Ascending aorta (tissue), 2 donors: ENCODE results near the gene FANCC. TPM values are rescaled to one million over a fixed set of nuclear protein-coding genes. Genes with fewer than 3 reads are reported as not detected.
A peak's percentile ranks its signal among the peaks of the same experiment; 100 is the strongest.

Experiments
- DNase-seq, 2 donors: peaks; one replicate each; pipeline ENCODE4 v3.0.0-alpha.2; 2019; ENCODE audit warnings: low spot score in 2 of 2
- H3K27ac ChIP-seq, 2 donors: fragments of 200-600 bp; sonication (generic); one replicate each; pipeline ENCODE4 v1.5.1; 2016 to 2017; ENCODE audit warnings: mild to moderate bottlenecking in 1 of 2
- H3K27me3 ChIP-seq: fragments of 200-600 bp; sonication (generic); one replicate; pipeline ENCODE4 v1.5.1; 2017
- H3K36me3 ChIP-seq, 2 donors: fragments of 200-600 bp; sonication (generic); one replicate each; pipeline ENCODE4 v1.5.1; 2016
- H3K4me1 ChIP-seq, 2 donors: fragments of 200-600 bp; sonication (generic); one replicate each; pipeline ENCODE4 v1.5.1; 2016 to 2017; ENCODE audit warnings: mild to moderate bottlenecking in 1 of 2
- H3K4me3 ChIP-seq, 2 donors: fragments of 200-600 bp; sonication (generic); one replicate each; pipeline ENCODE4 v1.5.1; 2016 to 2017; ENCODE audit warnings: mild to moderate bottlenecking in 1 of 2
- H3K9me3 ChIP-seq, 2 donors: fragments of 200-600 bp; sonication (generic); one replicate each; pipeline ENCODE4 v1.5.1; 2016
- intact Hi-C: fragments of 100-400 bp; cut with DNase I; formaldehyde crosslinking; loops from one replicate; pipeline ENCODE4 v1.15.1; 2023
- total RNA-seq: library from RNA; depleted of rRNA; stranded (reverse); fragments of >200 nt; gene quantifications from one replicate; pipeline ENCODE4 v1.1.0, GENCODE V29; 2016
- TF ChIP-seq, protein P1 (sequence below), 3 experiments: fragments of 200-600 bp in 2 of 3; fragments of 450-650 bp in 1 of 3; sonication (generic) in 2 of 3; IDR thresholded peaks; one replicate each; pipeline ENCODE4 v1.5.1; 2016 to 2019; ENCODE audit warnings: antibody characterized with exemption in 3 of 3, mild to moderate bottlenecking in 1 of 3, moderate library complexity in 1 of 3

FANCC gene
- total RNA-seq, 1 donor from 2014 or later: 0.64 TPM

DNA sequence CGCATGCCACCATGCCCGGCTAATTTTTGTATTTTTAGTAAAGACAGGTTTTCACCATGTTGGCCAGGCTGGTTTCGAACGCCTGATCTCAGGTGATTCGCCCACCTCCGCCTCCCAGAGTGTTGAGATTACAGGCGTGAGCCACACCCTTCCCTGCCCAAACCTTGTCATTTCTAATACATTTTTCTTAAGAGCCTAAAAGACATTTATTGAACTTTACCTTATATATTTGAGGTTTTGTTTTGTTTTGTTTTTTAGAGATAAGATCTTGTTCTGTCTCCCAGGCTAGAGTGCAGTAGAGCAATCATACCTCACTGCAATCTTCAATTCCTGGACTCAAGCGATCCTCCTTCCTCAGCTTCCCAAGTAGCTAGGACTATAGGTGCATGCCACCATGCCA is 39.8 kb upstream of the FANCC start:
- Histone ChIP-seq H3K4me1 (no peaks in the 10 kb centered on the region), H3K36me3 (no peaks in the 10 kb centered on the region), H3K27me3 (no peaks in the 10 kb centered on the region), H3K4me3 (no peak overlapping the region), H3K27ac (no peak overlapping the region), H3K9me3 (no peaks in the 10 kb centered on the region)
- intact Hi-C loops: no loop called here
- TF ChIP-seq, protein P1, sequence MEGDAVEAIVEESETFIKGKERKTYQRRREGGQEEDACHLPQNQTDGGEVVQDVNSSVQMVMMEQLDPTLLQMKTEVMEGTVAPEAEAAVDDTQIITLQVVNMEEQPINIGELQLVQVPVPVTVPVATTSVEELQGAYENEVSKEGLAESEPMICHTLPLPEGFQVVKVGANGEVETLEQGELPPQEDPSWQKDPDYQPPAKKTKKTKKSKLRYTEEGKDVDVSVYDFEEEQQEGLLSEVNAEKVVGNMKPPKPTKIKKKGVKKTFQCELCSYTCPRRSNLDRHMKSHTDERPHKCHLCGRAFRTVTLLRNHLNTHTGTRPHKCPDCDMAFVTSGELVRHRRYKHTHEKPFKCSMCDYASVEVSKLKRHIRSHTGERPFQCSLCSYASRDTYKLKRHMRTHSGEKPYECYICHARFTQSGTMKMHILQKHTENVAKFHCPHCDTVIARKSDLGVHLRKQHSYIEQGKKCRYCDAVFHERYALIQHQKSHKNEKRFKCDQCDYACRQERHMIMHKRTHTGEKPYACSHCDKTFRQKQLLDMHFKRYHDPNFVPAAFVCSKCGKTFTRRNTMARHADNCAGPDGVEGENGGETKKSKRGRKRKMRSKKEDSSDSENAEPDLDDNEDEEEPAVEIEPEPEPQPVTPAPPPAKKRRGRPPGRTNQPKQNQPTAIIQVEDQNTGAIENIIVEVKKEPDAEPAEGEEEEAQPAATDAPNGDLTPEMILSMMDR (IDR thresholded peaks at IDR 0.05): no peak
- no peak for DNase-seq

DNA sequence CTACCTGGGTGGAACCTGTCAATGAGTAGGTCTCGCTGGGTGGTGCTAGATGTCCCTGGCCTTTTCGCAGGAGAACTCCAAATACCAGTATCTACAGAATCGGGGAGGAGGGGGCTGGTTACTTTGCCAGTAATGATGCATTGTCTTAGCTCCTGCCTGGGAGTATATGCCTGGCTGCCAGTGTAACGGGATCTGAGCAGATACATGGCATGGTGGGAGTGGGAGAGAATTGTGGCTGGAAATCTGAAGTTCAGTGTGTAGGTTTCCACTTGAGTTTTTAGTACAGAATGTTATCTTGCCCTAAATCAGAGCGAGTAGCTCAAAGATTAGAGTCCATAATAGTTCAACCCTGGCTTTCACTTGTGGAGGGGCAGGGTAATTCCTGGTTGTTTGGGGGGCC is 38.0 kb upstream of the FANCC start:
- H3K4me3 ChIP-seq: no peak overlapping the region
- no peaks in the 10 kb centered on the region for H3K36me3 ChIP-seq
- no peak overlapping the region for H3K27ac ChIP-seq
- H3K4me1 ChIP-seq: no peaks in the 10 kb centered on the region
- intact Hi-C loops: no loop called here
- H3K9me3 ChIP-seq: no peaks in the 10 kb centered on the region
- TF ChIP-seq, protein P1 (IDR thresholded peaks at IDR 0.05): no peak
- no peaks in the 10 kb centered on the region for H3K27me3 ChIP-seq
- no peak for DNase-seq

DNA sequence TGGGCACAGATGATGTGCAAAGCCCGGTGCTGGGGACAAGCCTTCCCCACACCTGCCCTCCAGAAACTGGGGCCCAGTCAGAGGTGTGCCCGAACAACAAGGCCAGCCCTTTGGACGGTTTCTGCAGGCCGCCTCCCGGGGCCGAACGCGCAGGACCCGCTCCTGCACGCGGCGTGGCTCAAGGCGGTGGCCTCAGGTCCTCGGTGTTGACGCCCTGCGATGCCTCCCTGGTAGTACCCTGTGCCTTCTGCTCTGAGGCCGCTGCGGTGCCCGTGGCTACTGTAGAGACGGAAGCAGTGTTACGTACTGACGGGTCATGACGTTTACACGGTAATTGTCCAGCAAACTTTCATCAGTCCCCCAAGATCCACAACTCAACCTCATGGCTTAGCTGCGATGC is 33.5 kb upstream of the FANCC start:
- no peak overlapping the region for H3K27ac ChIP-seq
- TF ChIP-seq, protein P1 (IDR thresholded peaks at IDR 0.05): no peak
- no peak overlapping the region for H3K4me3 ChIP-seq
- intact Hi-C loops: no loop called here
- H3K9me3 ChIP-seq: no peaks in the 10 kb centered on the region
- H3K4me1 ChIP-seq: no peaks in the 10 kb centered on the region
- peaks cover 6% of the 10 kb centered on the region for H3K27me3 ChIP-seq
- no peaks in the 10 kb centered on the region for H3K36me3 ChIP-seq
- DNase-seq: no peak

DNA sequence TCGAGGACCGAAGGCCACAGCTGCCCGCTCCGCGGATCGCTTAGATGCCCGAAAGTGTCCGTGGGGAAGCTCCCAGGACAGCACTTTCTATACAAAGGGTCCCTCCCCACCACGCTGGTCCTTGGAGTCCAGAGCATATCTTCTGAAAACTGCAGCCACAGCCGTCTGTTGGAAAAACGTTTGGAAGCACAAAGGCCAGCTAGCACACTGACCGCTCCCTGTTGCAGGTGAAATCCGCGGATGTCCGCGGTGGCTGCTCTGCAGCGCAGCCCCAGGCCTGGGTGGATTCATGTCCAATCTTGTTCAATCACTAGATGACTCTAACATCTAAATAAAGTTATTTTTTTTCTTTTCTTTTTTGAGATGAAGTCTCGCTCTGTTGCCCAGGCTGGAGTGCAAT is 32.8 kb upstream of the FANCC start:
- no peak for DNase-seq
- Histone ChIP-seq H3K27ac (no peak overlapping the region), H3K36me3 (no peaks in the 10 kb centered on the region), H3K4me1 (no peaks in the 10 kb centered on the region), H3K9me3 (no peaks in the 10 kb centered on the region), H3K4me3 (no peak overlapping the region), H3K27me3 (peaks cover 6% of the 10 kb centered on the region)
- TF ChIP-seq, protein P1 (IDR thresholded peaks at IDR 0.05): no peak
- intact Hi-C loops: no loop called here

DNA sequence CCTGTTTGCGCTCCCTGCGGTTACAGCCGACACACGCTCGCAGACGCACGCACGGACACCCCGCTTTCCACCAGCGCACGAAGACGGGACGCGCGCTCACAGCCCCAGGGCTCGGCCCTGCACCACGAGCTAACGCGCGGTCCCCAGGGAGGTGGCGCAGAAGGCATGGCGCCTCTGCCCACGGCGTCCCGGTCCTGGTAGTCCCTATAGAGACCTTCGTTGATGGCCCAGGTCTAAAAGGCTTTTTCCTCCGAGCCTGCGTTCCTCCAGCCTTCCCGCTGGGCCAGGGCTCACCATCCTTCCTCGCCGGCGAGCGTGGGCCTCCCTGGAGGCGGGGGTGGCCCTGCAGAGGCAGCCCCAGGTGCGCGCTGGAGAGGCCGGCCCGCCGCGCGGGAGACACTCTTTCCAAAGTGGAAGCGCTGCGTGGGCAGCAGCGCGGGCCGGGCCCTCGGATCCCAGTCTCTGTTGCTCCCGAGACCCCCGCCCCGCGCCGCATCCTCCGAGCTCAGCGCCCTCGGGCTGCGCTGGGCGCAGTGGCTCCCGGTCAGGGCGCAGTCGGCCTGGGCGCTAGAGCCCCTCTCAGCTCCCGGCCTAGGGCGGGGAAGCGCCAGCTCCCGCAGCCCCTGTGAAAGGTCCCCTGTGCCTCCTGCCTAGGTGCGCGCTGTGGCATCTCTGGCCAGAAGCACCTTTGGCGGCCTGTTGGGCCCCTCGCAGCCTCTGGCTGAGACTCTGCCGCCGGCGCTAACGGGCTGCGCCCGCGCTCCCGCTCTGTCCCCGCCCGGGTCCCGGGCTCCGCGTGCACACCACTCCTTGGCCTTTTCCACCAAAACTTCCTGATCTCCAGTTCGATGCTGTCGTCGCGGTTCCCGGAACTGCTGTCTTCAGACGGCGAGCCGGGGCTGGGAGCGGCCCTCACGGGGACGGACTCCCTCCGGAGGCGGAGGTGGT is 31.9 kb upstream of the FANCC start:
- H3K4me3 ChIP-seq: peak overlapping the region; percentile 18 to 41
- DNase-seq: no peak
- TF ChIP-seq, protein P1 (IDR thresholded peaks at IDR 0.05): no peak
- intact Hi-C loops: no loop called here
- H3K27me3 ChIP-seq: peaks cover 6% of the 10 kb centered on the region
- no peaks in the 10 kb centered on the region for H3K9me3 ChIP-seq
- H3K27ac ChIP-seq: no peak overlapping the region
- H3K36me3 ChIP-seq: no peaks in the 10 kb centered on the region
- no peaks in the 10 kb centered on the region for H3K4me1 ChIP-seq
